Sigmoid colon (tissue), 4 donors: ENCODE results near the gene CCDC172.

ENCODE experiments used
- CTCF ChIP-seq, 4 experiments: fragments of 450-650 bp in 3 of 4; fragments of 200-600 bp in 1 of 4; IDR thresholded peaks; one replicate each; pipeline ENCODE4 v1.5.1; 2016 to 2019; ENCODE audit warnings: antibody characterized with exemption in 4 of 4, mild to moderate bottlenecking in 3 of 4, moderate library complexity in 2 of 4
- EP300 ChIP-seq, 4 donors: sonication (generic); formaldehyde crosslinking; IDR thresholded peaks; one replicate each; pipeline ENCODE4 v1.6.1; 2017; ENCODE audit warnings: antibody characterized with exemption in 4 of 4
- POLR2A ChIP-seq, 2 donors: fragments of 450-650 bp; IDR thresholded peaks; one replicate each; pipeline ENCODE4 v1.6.1; 2016; ENCODE audit warnings: antibody characterized with exemption in 2 of 2, mild to moderate bottlenecking in 2 of 2, moderate library complexity in 2 of 2
- POLR2AphosphoS5 ChIP-seq, 4 donors: sonication (generic); formaldehyde crosslinking; IDR thresholded peaks; one replicate each; pipeline ENCODE4 v1.6.1; 2017; ENCODE audit warnings: antibody characterized with exemption in 4 of 4

- TF ChIP-seq CTCF (IDR thresholded peaks at IDR 0.05), result peak; percentile 7 to 56 (median 42)
- TF ChIP-seq EP300 (IDR thresholded peaks at IDR 0.05), result no peak
- no peak for TF ChIP-seq POLR2A (IDR thresholded peaks at IDR 0.05)
- no peak for TF ChIP-seq POLR2AphosphoS5 (IDR thresholded peaks at IDR 0.05)
Observed at GRCh38 chr10:116385994-116386809, 62.0 kb downstream of the CCDC172 start.
